SJCRH30 (cell line): ENCODE data around the gene ATL2. TPM values are rescaled to one million over a fixed set of nuclear protein-coding genes. Genes with fewer than 3 reads are reported as not detected.

Source experiments
- DNase-seq, 2 experiments: peaks; one replicate each; pipeline ENCODE4 v3.0.0-alpha.2; 2015 to 2020
- H3K27ac ChIP-seq: fragments of 250-450 bp; sonication (Bioruptor Pico); 2 replicates; pipeline ENCODE4 v1.5.1; 2020; ENCODE audit warnings: mild to moderate bottlenecking, moderate library complexity
- H3K27me3 ChIP-seq: fragments of 250-450 bp; sonication (Bioruptor Pico); 2 replicates; pipeline ENCODE4 v1.5.1; 2020; ENCODE audit warnings: mild to moderate bottlenecking, moderate library complexity
- H3K36me3 ChIP-seq: fragments of 250-450 bp; sonication (Bioruptor Pico); 2 replicates; pipeline ENCODE4 v1.5.1; 2020; ENCODE audit warnings: mild to moderate bottlenecking, moderate library complexity
- H3K4me1 ChIP-seq: fragments of 250-450 bp; sonication (Bioruptor Pico); 2 replicates; pipeline ENCODE4 v1.5.1; 2020; ENCODE audit warnings: mild to moderate bottlenecking, moderate library complexity
- H3K4me3 ChIP-seq: fragments of 250-450 bp; sonication (Bioruptor Pico); 2 replicates; pipeline ENCODE4 v1.5.1; 2020; ENCODE audit warnings: mild to moderate bottlenecking, moderate library complexity
- H3K9me3 ChIP-seq: fragments of 250-450 bp; sonication (Bioruptor Pico); replicated peaks from 2 replicates; pipeline ENCODE4 v1.5.1; 2020; ENCODE audit warnings: mild to moderate bottlenecking, moderate library complexity
- total RNA-seq: library from RNA; depleted of rRNA; stranded (reverse); fragments of >200 nt; shearing (Covaris generic); gene quantifications from 2 replicates; pipeline ENCODE4 v1.2.3, GENCODE V29; 2014

The ATL2 gene
- total RNA-seq, 1 experiment from 2014 or later, result 108 TPM

- H3K36me3 ChIP-seq, result peaks cover 4% of the 10 kb centered on the region; the same call in 1 of the 2 replicates
- no peaks in the 10 kb centered on the region for H3K9me3 ChIP-seq
- H3K4me1 ChIP-seq, result peaks cover 12% of the 10 kb centered on the region
- no peaks in the 10 kb centered on the region for H3K27me3 ChIP-seq
- peak overlapping the region; percentile 98 for H3K4me3 ChIP-seq
- peak overlapping the region; percentile 87 for H3K27ac ChIP-seq
- peak; percentile 78 to 83 for DNase-seq
These were observed 575 bp downstream of the ATL2 start for GRCh38 chr2:38376346-38377049.

DNA sequence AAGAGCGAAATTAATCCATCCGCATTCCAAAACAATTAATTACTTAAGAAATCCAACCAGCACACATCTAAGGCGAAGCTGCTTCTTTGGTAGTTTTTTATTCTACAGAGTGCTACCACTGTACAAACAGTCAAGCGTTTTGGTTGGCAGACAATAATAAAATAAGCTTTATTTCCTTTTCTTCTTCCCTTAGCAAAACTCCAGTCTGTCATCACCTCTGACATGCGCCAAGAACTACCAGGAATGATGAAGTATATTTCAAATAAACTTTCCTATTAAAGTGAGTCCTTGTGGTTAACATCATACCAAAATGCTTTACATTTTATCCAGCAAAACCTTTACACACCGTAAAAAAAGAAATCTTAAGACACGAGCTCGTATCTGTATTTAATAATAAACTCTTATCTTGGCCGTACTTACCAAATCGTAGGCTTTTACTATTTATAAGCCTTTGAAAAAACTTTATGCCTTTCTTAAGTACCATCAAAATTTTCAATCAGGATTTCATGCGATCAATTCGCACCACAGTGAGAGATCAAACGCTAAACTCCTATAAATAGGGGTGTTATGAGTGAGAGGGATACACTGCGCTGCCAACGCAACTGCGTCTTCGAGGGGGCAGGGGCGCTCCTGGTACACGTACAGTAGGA, 1.3 kb downstream of the ATL2 start:
- Histone ChIP-seq H3K4me1 (peaks cover 12% of the 10 kb centered on the region), H3K36me3 (peaks cover 4% of the 10 kb centered on the region; the same call in 1 of the 2 replicates), H3K27ac (peak overlapping the region; percentile 55), H3K4me3 (peak overlapping the region; percentile 98), H3K27me3 (no peaks in the 10 kb centered on the region), H3K9me3 (no peaks in the 10 kb centered on the region)
- no peak for DNase-seq

- no peaks in the 10 kb centered on the region for H3K27me3 ChIP-seq
- no peak overlapping the region for H3K4me3 ChIP-seq
- peaks cover 12% of the 10 kb centered on the region for H3K4me1 ChIP-seq
- no peak for DNase-seq
- H3K36me3 ChIP-seq, result peaks cover 4% of the 10 kb centered on the region; the same call in 1 of the 2 replicates
- no peak overlapping the region for H3K27ac ChIP-seq
- no peaks in the 10 kb centered on the region for H3K9me3 ChIP-seq
These were observed 2.1 kb downstream of the ATL2 start for GRCh38 chr2:38374984-38375383.

- no peaks in the 10 kb centered on the region for H3K27me3 ChIP-seq
- peaks cover 8% of the 10 kb centered on the region; the same call in 1 of the 2 replicates for H3K36me3 ChIP-seq
- H3K27ac ChIP-seq, result no peak overlapping the region
- H3K4me1 ChIP-seq, result peaks cover 4% of the 10 kb centered on the region
- no peak overlapping the region for H3K4me3 ChIP-seq
- no peaks in the 10 kb centered on the region for H3K9me3 ChIP-seq
- DNase-seq, result no peak
These were observed 5.8 kb downstream of the ATL2 start for GRCh38 chr2:38371235-38371634.

GRCh38 chr2:38370664-38371063, 6.4 kb downstream of the ATL2 start:
- no peaks in the 10 kb centered on the region for H3K27me3 ChIP-seq
- H3K36me3 ChIP-seq, result peaks cover 8% of the 10 kb centered on the region; the same call in 1 of the 2 replicates
- H3K4me3 ChIP-seq, result no peak overlapping the region
- no peak for DNase-seq
- H3K27ac ChIP-seq, result no peak overlapping the region
- H3K9me3 ChIP-seq, result no peaks in the 10 kb centered on the region
- peaks cover 4% of the 10 kb centered on the region for H3K4me1 ChIP-seq

GRCh38 chr2:38362232-38362631, 14.8 kb downstream of the ATL2 start:
- no peak overlapping the region for H3K4me3 ChIP-seq
- no peak overlapping the region for H3K27ac ChIP-seq
- H3K36me3 ChIP-seq, result peaks cover 14% of the 10 kb centered on the region
- H3K27me3 ChIP-seq, result no peaks in the 10 kb centered on the region
- no peaks in the 10 kb centered on the region for H3K9me3 ChIP-seq
- DNase-seq, result no peak
- no peaks in the 10 kb centered on the region for H3K4me1 ChIP-seq

- Histone ChIP-seq H3K36me3 (peaks cover 16% of the 10 kb centered on the region), H3K4me3 (no peak overlapping the region), H3K27ac (no peak overlapping the region), H3K27me3 (no peaks in the 10 kb centered on the region), H3K4me1 (no peaks in the 10 kb centered on the region), H3K9me3 (no peaks in the 10 kb centered on the region)
- DNase-seq, result no peak
These were observed 16.9 kb downstream of the ATL2 start for GRCh38 chr2:38360177-38360576.

GRCh38 chr2:38353402-38353801, 23.7 kb downstream of the ATL2 start:
- DNase-seq, result no peak
- H3K4me3 ChIP-seq, result no peak overlapping the region
- H3K4me1 ChIP-seq, result 0 out of 2 replicates have a peak, but pooled peaks cover 3% of the 10 kb centered on the region
- H3K27ac ChIP-seq, result no peak overlapping the region
- peaks cover 4% of the 10 kb centered on the region for H3K9me3 ChIP-seq
- no peaks in the 10 kb centered on the region for H3K27me3 ChIP-seq
- peaks cover 39% of the 10 kb centered on the region for H3K36me3 ChIP-seq

DNA sequence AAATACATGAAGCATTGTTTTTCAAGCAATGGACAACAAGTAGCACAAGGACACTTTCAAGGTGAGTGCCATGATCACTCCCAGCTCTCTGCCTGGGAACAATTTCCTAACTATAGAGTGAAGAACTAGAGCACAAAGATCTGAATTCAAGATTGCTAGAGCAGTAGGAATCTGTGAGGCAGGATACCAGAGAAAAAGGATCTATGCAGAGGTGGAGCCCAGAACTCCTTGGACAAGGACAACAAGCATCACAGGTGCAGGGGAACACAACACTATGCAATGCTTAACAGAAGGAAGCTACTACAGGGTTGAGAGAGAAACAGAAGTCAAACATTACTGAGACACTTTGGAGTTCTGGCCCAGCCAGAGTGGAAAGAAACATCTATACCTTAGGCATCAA, 24.7 kb downstream of the ATL2 start:
- Histone ChIP-seq H3K27me3 (no peaks in the 10 kb centered on the region), H3K27ac (no peak overlapping the region), H3K9me3 (peaks cover 4% of the 10 kb centered on the region), H3K4me1 (0 out of 2 replicates have a peak, but pooled peaks cover 3% of the 10 kb centered on the region), H3K36me3 (peaks cover 40% of the 10 kb centered on the region), H3K4me3 (no peak overlapping the region)
- DNase-seq, result no peak

- peaks cover 41% of the 10 kb centered on the region for H3K36me3 ChIP-seq
These were observed 31.6 kb downstream of the ATL2 start for GRCh38 chr2:38345323-38346038.

DNA sequence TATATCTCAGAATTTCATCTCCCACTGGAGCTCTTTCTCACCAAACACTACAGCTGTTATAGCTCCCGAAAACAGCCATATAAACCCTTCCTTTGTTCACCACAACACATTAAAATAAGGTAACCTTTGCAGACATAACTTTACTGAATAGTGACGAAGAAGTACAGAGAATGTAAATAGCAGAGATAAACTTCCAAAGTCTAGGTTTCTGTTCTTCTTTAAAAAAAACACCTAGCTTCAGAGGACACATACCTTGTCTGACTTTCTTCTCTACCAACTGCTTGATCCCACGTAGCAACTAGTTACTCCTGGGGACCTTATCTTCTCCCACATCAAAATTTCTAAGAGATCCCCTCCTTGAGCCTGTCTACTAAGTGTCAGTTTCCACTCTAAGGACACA, 32.3 kb downstream of the ATL2 start:
- H3K36me3 ChIP-seq, result peaks cover 38% of the 10 kb centered on the region
- H3K9me3 ChIP-seq, result no peaks in the 10 kb centered on the region; the same call in 1 of the 2 replicates
- DNase-seq, result no peak
- no peak overlapping the region for H3K4me3 ChIP-seq
- H3K27me3 ChIP-seq, result no peaks in the 10 kb centered on the region
- no peaks in the 10 kb centered on the region for H3K4me1 ChIP-seq
- H3K27ac ChIP-seq, result no peak overlapping the region

More at GRCh38 chr2:38345323-38346038, 31.6 kb downstream of the ATL2 start:
- H3K4me1 ChIP-seq, result no peaks in the 10 kb centered on the region
- H3K9me3 ChIP-seq, result peaks cover 4% of the 10 kb centered on the region; the same call in 1 of the 2 replicates
- no peaks in the 10 kb centered on the region for H3K27me3 ChIP-seq
- H3K27ac ChIP-seq, result no peak overlapping the region
- no peak for DNase-seq
- no peak overlapping the region for H3K4me3 ChIP-seq

DNA sequence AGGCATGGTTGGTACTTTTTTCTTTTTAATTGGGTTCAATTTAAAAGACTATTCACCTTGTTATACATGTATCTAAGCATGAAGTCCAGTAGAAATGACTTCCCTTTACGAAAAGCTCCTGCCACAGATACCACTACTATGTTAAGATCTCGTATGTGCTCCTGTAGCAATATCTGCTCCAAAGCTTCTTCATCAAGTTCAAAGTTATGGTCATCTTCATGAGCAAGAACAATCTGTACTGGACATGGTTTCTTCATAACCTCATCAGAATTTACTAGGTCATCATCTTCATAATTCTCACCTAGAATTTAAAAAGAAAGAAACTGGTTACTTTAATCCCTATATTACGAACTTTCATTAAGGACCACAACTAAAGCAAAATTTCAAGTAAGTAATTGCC, 33.9 kb downstream of the ATL2 start:
- H3K36me3 ChIP-seq, result peaks cover 47% of the 10 kb centered on the region
- H3K27ac ChIP-seq, result no peak overlapping the region
- H3K4me3 ChIP-seq, result no peak overlapping the region
- no peak for DNase-seq
- H3K4me1 ChIP-seq, result no peaks in the 10 kb centered on the region
- H3K27me3 ChIP-seq, result no peaks in the 10 kb centered on the region
- H3K9me3 ChIP-seq, result no peaks in the 10 kb centered on the region

DNA sequence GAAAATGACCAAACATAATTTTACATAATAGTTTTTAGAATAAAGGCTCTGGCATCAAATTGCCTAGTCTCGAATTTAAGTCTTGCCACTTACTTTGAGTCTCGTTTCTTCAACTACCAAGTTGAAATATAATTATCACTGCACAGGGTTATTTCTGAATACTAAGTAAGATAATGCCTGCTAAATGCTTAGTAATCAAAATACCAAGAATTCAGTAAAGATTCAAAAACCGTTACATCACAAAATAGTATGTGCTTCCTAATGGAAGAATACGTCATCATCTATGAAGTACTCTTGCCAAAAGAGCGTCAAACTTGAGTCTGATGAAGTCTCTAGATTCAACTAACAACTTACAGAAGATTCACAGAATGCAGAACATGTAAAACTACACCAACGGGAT, 40.5 kb downstream of the ATL2 start:
- Histone ChIP-seq H3K27ac (no peak overlapping the region), H3K27me3 (no peaks in the 10 kb centered on the region), H3K4me1 (no peaks in the 10 kb centered on the region), H3K9me3 (0 out of 2 replicates have a peak, but pooled peaks cover 2% of the 10 kb centered on the region), H3K36me3 (peaks cover 43% of the 10 kb centered on the region), H3K4me3 (no peak overlapping the region)
- DNase-seq, result no peak

DNA sequence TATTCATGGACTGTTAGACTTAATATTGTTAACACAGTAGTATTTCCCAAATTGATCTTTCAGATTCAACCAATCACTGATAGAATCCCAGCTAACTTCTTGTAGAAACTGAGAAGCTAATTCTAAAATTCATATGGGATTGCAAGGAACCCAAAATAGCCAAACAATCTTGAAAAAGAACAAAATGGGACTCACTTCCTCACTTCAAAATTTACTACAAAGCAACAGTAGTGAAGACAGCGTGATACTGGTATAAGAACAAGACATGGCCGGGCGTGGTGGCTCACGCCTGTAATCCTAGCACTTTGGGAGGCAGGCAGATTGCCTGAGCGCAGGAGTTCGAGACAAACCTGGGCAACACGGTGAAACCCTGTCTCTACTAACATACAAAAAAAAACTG, 46.3 kb downstream of the ATL2 start:
- peaks cover 38% of the 10 kb centered on the region for H3K36me3 ChIP-seq

DNA sequence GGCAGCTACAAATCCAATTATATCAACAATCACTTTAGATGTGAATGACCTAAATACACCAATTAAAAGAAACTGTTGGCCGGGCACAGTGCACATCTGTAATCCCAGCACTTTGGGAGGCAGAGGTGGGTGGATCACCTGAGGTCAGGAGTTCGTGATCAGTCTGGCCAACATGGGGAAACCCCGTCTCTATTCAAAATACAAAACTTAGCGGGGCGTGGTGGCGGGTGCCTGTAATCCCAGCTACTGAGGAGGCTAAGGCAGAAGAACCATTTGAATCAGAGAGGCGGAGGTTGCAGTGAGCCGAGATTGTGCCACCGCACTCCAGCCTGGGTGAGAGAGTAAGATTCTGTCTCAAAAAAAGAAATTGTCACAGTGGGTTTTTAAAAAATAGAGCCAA, 49.5 kb downstream of the ATL2 start:
- no peak for DNase-seq
- Histone ChIP-seq H3K27ac (no peak overlapping the region), H3K4me1 (no peaks in the 10 kb centered on the region), H3K36me3 (peaks cover 24% of the 10 kb centered on the region), H3K9me3 (peaks cover 12% of the 10 kb centered on the region; the same call in 1 of the 2 replicates), H3K4me3 (no peak overlapping the region), H3K27me3 (no peaks in the 10 kb centered on the region)

More for the DNA sequence above, 46.3 kb downstream of the ATL2 start:
- DNase-seq, result no peak
- Histone ChIP-seq H3K27ac (no peak overlapping the region), H3K4me3 (no peak overlapping the region), H3K9me3 (peaks cover 7% of the 10 kb centered on the region; the same call in 1 of the 2 replicates), H3K27me3 (no peaks in the 10 kb centered on the region), H3K4me1 (no peaks in the 10 kb centered on the region)
